GM18868 (cell line): ENCODE data around the gene CARD8.

Source experiments
- ATAC-seq: cut with Tn5 transposase; IDR thresholded peaks from one replicate; pipeline ENCODE4 v1.9.1; 2021; ENCODE audit warnings: mild to moderate bottlenecking, moderate library complexity; ENCODE audit not compliant: unreplicated experiment

The CARD8 gene

DNA sequence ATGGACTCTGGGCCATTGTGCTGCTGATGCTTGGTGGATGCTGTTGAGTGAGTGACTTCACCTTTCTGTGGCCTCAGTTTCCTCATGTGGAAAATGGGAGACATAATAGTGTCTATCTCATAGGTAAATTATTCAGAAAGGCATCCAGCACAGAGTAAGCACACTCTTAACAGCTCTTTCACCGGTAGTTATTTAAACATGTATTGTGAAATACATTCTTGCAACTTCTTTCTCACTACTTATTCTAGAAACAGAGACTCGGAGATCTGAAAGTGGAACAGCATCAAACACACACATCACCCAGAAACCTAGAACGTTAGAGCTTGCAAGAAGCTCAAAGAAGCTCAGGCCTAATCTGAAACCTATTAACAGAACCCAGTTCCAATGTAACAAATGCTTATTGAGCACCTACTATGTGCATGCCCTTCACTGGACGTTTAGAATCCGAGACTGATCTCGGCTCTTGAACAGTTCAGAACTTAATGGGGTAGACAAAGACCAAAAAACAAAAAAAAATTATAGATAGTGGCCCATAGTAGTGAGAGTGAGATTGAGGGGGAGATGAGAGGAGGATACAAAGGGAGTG, 81.2 kb downstream of the CARD8 start:
- ATAC-seq: no peak

GRCh38 chr19:48171710-48172109, 84.0 kb downstream of the CARD8 start:
- ATAC-seq: no peak

DNA sequence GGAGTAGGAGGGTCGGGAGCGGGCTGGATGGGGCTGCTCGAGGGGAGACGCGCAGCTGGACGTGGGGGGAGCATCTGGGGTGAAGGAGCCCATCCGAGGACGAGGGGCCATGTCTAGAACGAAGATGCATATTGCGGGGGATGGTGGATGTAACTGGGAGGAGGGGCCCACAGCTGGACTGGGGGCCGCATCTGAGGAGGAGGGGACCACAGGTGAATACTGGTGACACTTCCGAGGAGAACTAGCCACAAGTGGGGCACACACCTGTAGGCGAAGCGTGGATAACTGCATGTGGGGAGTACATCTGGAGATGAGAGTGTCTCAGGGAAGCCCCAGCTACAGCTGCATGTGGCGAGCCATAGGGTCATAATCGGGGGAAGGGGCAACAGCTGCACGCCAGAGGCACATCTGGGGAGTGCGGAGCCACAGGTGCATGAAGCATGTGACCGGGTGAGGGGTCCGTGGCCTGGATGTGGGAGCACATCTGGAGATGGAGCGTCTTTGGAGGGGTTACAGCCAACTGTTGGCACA, 84.8 kb downstream of the CARD8 start:
- no peak for ATAC-seq

- peak; percentile 82 for ATAC-seq
These were observed 85.5 kb downstream of the CARD8 start, which contains the start of the genes LIG1 and ZSWIM9 for GRCh38 chr19:48169939-48170803. TSS of gene LIG1 (minus strand) at chr19:48170344. CDS start at chr19:48165566, 4,778 bp downstream. TSS of gene ZSWIM9 (plus strand) at chr19:48170680. CDS start at chr19:48171803, 1,123 bp downstream.

GRCh38 chr19:48169578-48169938, 86.2 kb downstream of the CARD8 start:
- ATAC-seq: peak; percentile 19

GRCh38 chr19:48168689-48169088, 87.0 kb downstream of the CARD8 start:
- ATAC-seq: no peak

DNA sequence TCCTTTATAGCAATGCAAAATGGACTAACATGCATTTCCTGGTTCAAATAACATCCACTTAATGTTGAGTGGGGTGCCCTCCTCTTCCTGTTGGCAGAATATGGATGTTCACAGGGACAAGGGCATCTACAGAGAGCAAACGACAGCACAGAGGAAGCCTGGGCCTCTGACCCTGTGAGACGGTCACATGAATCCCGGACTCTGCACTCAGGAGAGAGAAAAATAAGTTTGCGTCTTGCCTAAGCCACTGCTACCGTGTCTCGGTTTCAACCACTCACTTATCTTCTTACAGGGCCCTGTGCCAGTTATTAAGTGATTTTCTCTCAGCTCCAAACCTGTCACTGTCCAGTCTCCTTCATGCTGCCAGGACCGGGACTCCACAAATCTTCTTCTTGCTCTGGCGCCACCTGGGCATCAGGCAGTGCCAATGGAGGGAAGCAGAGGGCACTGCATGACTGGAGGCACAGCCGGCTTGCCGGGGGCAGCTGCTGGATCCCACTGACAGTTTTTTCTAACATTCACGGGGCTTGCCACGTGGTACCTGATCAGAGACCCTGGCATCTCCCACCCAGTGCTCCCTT, 97.4 kb downstream of the CARD8 start:
- no peak for ATAC-seq
